SK-N-SH (cell line): ENCODE data around the gene FAM177B. TPM values are rescaled to one million over a fixed set of nuclear protein-coding genes. Genes with fewer than 3 reads are reported as not detected.

Experiments
- CTCF ChIA-PET: fragments of 300-600, 350-600 bp; formaldehyde crosslinking; extraction: SDS; loops from one replicate; lab custom pipeline; 2021; lab: Yijun Ruan, JAX
- POLR2A ChIA-PET: fragments of 350-600 bp; sonication (Branson Sonifier 250); formaldehyde crosslinking; extraction: SDS; loops from one replicate; lab custom pipeline; 2020; ENCODE audit warnings: antibody characterized with exemption, inconsistent platforms; lab: Yijun Ruan, JAX
- DNase-seq: peaks from one replicate; pipeline ENCODE4 v3.0.0; 2012
- H2AFZ ChIP-seq: fragments of 200-600 bp; sonication (generic); 2 replicates; pipeline ENCODE4 v1.8.1; 2016; ENCODE audit warnings: antibody characterized with exemption, mild to moderate bottlenecking, low read depth
- H3F3A ChIP-seq: fragments of 200-600 bp; sonication (generic); replicated peaks from 2 replicates; pipeline ENCODE3; 2016; ENCODE audit warnings: antibody characterized with exemption, mild to moderate bottlenecking; ENCODE audit not compliant: insufficient read depth
- H3K27ac ChIP-seq, 2 experiments: fragments of 200-500 bp in 1 of 2; fragments of 200-600 bp in 1 of 2; sonication (Bioruptor generic) in 1 of 2; sonication (generic), shearing (Covaris generic) in 1 of 2; 2 replicates each; pipeline versions ENCODE4 v1.5.1 to v1.6.1; 2014 to 2016; ENCODE audit warnings: low read depth in 2 of 2, inconsistent platforms in 1 of 2, low read length in 1 of 2, mild to moderate bottlenecking in 1 of 2, mixed read lengths in 1 of 2
- H3K27me3 ChIP-seq: fragments of 200-600 bp; sonication (generic), shearing (Covaris generic); 2 replicates; pipeline ENCODE4 v1.6.1; 2016; ENCODE audit warnings: mixed run types; ENCODE audit not compliant: insufficient read depth
- H3K36me3 ChIP-seq, 2 experiments: fragments of 200-500 bp in 1 of 2; fragments of 200-600 bp in 1 of 2; sonication (Bioruptor generic) in 1 of 2; sonication (generic) in 1 of 2; replicated peaks in 1 of 2; 2 replicates each; pipeline versions ENCODE3 to v1.5.1; 2014 to 2016; ENCODE audit warnings: low read length in 1 of 2, mild to moderate bottlenecking in 1 of 2; ENCODE audit not compliant: insufficient read depth in 2 of 2, control insufficient read depth in 1 of 2
- H3K4me1 ChIP-seq, 2 experiments: fragments of 200-500 bp in 1 of 2; fragments of 200-600 bp in 1 of 2; sonication (Bioruptor generic) in 1 of 2; sonication (generic), shearing (Covaris generic) in 1 of 2; 2 replicates each; pipeline versions ENCODE4 v1.5.1 to v1.6.1; 2014 to 2016; ENCODE audit warnings: low read depth in 1 of 2, low read length in 1 of 2, mixed run types in 1 of 2; ENCODE audit not compliant: insufficient read depth in 2 of 2, control insufficient read depth in 1 of 2
- H3K4me2 ChIP-seq: fragments of 200-600 bp; sonication (generic), shearing (Covaris generic); 2 replicates; pipeline ENCODE4 v1.6.1; 2017; ENCODE audit warnings: mixed run types
- H3K4me3 ChIP-seq, 2 experiments: fragments of 200-500 bp in 1 of 2; fragments of 200-600 bp in 1 of 2; sonication (Bioruptor generic) in 1 of 2; sonication (generic), shearing (Covaris generic) in 1 of 2; 2 replicates each; pipeline versions ENCODE4 v1.5.1 to v1.8.1; 2014 to 2016; ENCODE audit warnings: low read depth in 2 of 2, inconsistent platforms in 1 of 2, low read length in 1 of 2, mild to moderate bottlenecking in 1 of 2, mixed read lengths in 1 of 2, moderate library complexity in 1 of 2
- H3K79me2 ChIP-seq: fragments of 200-600 bp; sonication (generic); 2 replicates; pipeline ENCODE4 v1.8.1; 2017; ENCODE audit warnings: mild to moderate bottlenecking; ENCODE audit not compliant: insufficient read depth
- H3K9ac ChIP-seq: fragments of 200-600 bp; sonication (generic); 2 replicates; pipeline ENCODE4 v1.6.1; 2017; ENCODE audit warnings: mixed run types
- H3K9me2 ChIP-seq: fragments of 200-600 bp; sonication (generic); 2 replicates; pipeline ENCODE4 v1.6.1; 2017; ENCODE audit warnings: mixed run types
- H3K9me3 ChIP-seq: fragments of 200-600 bp; sonication (generic); 2 replicates; pipeline ENCODE4 v1.6.1; 2017; ENCODE audit warnings: mixed run types, mild to moderate bottlenecking, moderate library complexity
- H4K20me1 ChIP-seq: fragments of 200-600 bp; sonication (generic); 2 replicates; pipeline ENCODE4 v1.6.1; 2017; ENCODE audit warnings: mild to moderate bottlenecking, mixed run types; ENCODE audit not compliant: insufficient read depth
- ELF1 ChIP-seq: IDR thresholded peaks from 2 replicates; pipeline ENCODE4 v1.4.0; 2012
- EZH2phosphoT487 ChIP-seq: fragments of 200-600 bp; sonication (generic); IDR thresholded peaks from 2 replicates; pipeline ENCODE4 v1.6.1; 2017; ENCODE audit warnings: low read depth, mixed run types, mild to moderate bottlenecking, antibody characterized with exemption, moderate library complexity, borderline replicate concordance
- FOXJ3 ChIP-seq: sonication (generic); formaldehyde crosslinking; IDR thresholded peaks from 2 replicates; pipeline ENCODE4 v1.5.1; 2020; ENCODE audit warnings: mild to moderate bottlenecking, missing genetic modification reagents
- FOXM1 ChIP-seq: IDR thresholded peaks from 2 replicates; pipeline ENCODE4 v1.4.0; 2012; ENCODE audit warnings: low read depth, mild to moderate bottlenecking
- NRF1 ChIP-seq: IDR thresholded peaks from 2 replicates; pipeline ENCODE4 v1.6.1; 2012; ENCODE audit warnings: low read depth, mild to moderate bottlenecking, low read length
- RAD21 ChIP-seq: IDR thresholded peaks from 2 replicates; pipeline ENCODE4 v1.6.1; 2012; ENCODE audit warnings: mild to moderate bottlenecking, low read length
- RCOR1 ChIP-seq: fragments of 150-350 bp; IDR thresholded peaks from 2 replicates; pipeline ENCODE4 v1.6.1; 2017; ENCODE audit warnings: antibody characterized with exemption, low read length
- RFX5 ChIP-seq: IDR thresholded peaks from 2 replicates; pipeline ENCODE4 v1.6.1; 2012; ENCODE audit warnings: mild to moderate bottlenecking, improper control_type of control experiment, low read length
- RXRA ChIP-seq: IDR thresholded peaks from 2 replicates; pipeline ENCODE4 v1.4.0; 2012; ENCODE audit warnings: low read depth, mild to moderate bottlenecking, borderline replicate concordance
- SIN3A ChIP-seq: IDR thresholded peaks from 2 replicates; pipeline ENCODE4 v1.6.1; 2012; ENCODE audit warnings: low read depth, mild to moderate bottlenecking, low read length, moderate library complexity, borderline replicate concordance
- TAF1 ChIP-seq: IDR thresholded peaks from 2 replicates; pipeline ENCODE4 v1.6.1; 2012; ENCODE audit warnings: low read depth, mild to moderate bottlenecking, low read length, moderate library complexity, borderline replicate concordance
- TEAD4 ChIP-seq: IDR thresholded peaks from 2 replicates; pipeline ENCODE4 v1.4.0; 2012; ENCODE audit warnings: mild to moderate bottlenecking, borderline replicate concordance; ENCODE audit not compliant: insufficient read depth
- YY1 ChIP-seq: IDR thresholded peaks from 2 replicates; pipeline ENCODE4 v1.4.0; 2012; ENCODE audit warnings: low read depth, mild to moderate bottlenecking
- WGBS: methylation state at CpG from one replicate; pipeline ENCODE4 v1.1.6; 2017; ENCODE audit warnings: low lambda C conversion rate; 5-methylcytosine and 5-hydroxymethylcytosine counted together
- polyA plus RNA-seq, 3 experiments: library from polyadenylated mRNA; depleted of rRNA; stranded (reverse); fragments of >200 nt; gene quantifications; 2 replicates each; pipeline ENCODE4 v1.2.3, GENCODE V29; 2012
- TF ChIP-seq, protein P1 (sequence below): IDR thresholded peaks from 2 replicates; pipeline ENCODE4 v1.4.0; 2012; ENCODE audit warnings: low read depth, borderline replicate concordance
- TF ChIP-seq, protein P2 (sequence below): fragments of 200-600 bp; sonication (generic); IDR thresholded peaks from 2 replicates; pipeline ENCODE4 v1.6.1; 2017; ENCODE audit warnings: antibody characterized with exemption, mild to moderate bottlenecking, moderate library complexity
- TF ChIP-seq, protein P3 (sequence below): fragments of 150-350 bp; IDR thresholded peaks from 2 replicates; pipeline ENCODE4 v1.6.1; 2017; ENCODE audit warnings: antibody characterized with exemption, low read length, low read depth, borderline replicate concordance

Gene FAM177B
- polyA plus RNA-seq, 1 of the 3 experiments (the other 2 are of a cell fraction) = not detected

- CTCF ChIA-PET = interaction anchor here (1.2 kb wide), 1 partner anchor 350 kb away, joined by 4 read pairs; no protein-coding TSS in a partner anchor
- Histone ChIP-seq H3K9me3 (no peaks in the 10 kb centered on the region), H3K36me3 (peaks cover 80 to 94% of the 10 kb centered on the region in 2 experiments), H3K4me2 (no peak overlapping the region), H4K20me1 (no peaks in the 10 kb centered on the region), H3K4me3 (no peak overlapping the region), H3K27me3 (no peaks in the 10 kb centered on the region)
- TF ChIP-seq FOXM1 (no peak), NRF1 (no peak), ELF1 (no peak), RXRA (no peak), RFX5 (no peak), TAF1 (no peak), RCOR1 (no peak)
- TF ChIP-seq, protein P1, sequence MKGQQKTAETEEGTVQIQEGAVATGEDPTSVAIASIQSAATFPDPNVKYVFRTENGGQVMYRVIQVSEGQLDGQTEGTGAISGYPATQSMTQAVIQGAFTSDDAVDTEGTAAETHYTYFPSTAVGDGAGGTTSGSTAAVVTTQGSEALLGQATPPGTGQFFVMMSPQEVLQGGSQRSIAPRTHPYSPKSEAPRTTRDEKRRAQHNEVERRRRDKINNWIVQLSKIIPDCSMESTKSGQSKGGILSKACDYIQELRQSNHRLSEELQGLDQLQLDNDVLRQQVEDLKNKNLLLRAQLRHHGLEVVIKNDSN = no peak
- TF ChIP-seq, protein P2, sequence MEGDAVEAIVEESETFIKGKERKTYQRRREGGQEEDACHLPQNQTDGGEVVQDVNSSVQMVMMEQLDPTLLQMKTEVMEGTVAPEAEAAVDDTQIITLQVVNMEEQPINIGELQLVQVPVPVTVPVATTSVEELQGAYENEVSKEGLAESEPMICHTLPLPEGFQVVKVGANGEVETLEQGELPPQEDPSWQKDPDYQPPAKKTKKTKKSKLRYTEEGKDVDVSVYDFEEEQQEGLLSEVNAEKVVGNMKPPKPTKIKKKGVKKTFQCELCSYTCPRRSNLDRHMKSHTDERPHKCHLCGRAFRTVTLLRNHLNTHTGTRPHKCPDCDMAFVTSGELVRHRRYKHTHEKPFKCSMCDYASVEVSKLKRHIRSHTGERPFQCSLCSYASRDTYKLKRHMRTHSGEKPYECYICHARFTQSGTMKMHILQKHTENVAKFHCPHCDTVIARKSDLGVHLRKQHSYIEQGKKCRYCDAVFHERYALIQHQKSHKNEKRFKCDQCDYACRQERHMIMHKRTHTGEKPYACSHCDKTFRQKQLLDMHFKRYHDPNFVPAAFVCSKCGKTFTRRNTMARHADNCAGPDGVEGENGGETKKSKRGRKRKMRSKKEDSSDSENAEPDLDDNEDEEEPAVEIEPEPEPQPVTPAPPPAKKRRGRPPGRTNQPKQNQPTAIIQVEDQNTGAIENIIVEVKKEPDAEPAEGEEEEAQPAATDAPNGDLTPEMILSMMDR = no peak
- TF ChIP-seq, protein P3, sequence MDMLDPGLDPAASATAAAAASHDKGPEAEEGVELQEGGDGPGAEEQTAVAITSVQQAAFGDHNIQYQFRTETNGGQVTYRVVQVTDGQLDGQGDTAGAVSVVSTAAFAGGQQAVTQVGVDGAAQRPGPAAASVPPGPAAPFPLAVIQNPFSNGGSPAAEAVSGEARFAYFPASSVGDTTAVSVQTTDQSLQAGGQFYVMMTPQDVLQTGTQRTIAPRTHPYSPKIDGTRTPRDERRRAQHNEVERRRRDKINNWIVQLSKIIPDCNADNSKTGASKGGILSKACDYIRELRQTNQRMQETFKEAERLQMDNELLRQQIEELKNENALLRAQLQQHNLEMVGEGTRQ = no peak
- TF ChIP-seq, all 33 proteins: peak for 0
- H2AFZ ChIP-seq = no peak overlapping the region
- POLR2A ChIA-PET = no interaction called here
- no peak overlapping the region for H3K9ac ChIP-seq
- no peaks in the 10 kb centered on the region for H3K9me2 ChIP-seq
- no peak for DNase-seq
- WGBS = 94% methylated on average over 1 of the region's 1 CpG
- H3F3A ChIP-seq = no peaks in the 10 kb centered on the region
- H3K79me2 ChIP-seq = no peaks in the 10 kb centered on the region
- H3K27ac ChIP-seq = no peak overlapping the region
- no peaks in the 10 kb centered on the region for H3K4me1 ChIP-seq
Measured at GRCh38 chr1:222730866-222731265, 6.1 kb upstream of the FAM177B start.

DNA sequence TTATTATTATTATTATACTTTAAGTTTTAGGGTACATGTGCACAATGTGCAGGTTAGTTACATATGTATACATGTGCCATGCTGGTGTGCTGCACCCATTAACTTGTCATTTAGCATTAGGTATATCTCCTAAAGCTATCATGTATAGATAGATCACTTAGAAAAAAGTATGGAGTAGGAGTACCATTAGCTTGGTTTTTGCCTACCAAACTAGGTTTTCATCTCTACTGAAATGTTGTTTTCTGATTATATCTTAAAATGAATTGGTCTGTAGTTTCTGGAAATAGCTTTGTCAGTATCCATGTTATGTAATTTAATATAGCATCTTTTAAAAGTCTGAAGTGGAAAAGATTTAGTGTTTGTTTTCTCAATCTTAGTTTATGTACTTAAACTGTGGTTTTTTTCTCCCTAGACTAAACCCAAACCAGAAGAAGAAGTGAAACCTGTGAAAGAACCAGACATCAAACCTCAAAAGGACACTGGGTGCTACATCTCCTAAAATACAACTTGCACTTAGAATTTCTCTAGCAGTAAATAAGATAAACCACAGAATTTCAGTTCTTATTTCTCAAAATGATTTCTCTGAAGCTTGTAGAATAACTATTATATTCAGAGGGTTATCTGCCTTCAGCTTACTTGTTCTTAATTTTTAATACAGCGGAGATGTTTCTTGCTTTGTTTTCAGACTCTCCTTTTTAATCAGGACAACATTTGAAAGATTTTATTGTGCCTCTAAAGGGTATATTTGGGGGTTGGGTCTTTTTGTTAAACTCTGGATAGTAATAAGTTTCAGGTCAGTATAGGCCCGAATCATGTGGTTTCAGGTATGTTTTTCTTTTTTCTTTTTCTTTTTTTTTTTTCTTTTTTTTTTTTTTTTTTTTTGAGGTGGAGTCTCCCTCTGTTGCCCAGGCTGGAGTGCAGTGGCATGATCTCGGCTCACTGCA lies 4.5 kb upstream of the FAM177B start:
- no peak overlapping the region for H3K27ac ChIP-seq
- H4K20me1 ChIP-seq = no peaks in the 10 kb centered on the region
- peaks cover 70 to 90% of the 10 kb centered on the region in 2 experiments for H3K36me3 ChIP-seq
- H3K79me2 ChIP-seq = no peaks in the 10 kb centered on the region
- DNase-seq = no peak
- H2AFZ ChIP-seq = no peak overlapping the region
- H3K9me2 ChIP-seq = no peaks in the 10 kb centered on the region
- H3K9ac ChIP-seq = no peak overlapping the region
- WGBS = 98% methylated on average over 3 of the region's 3 CpGs
- H3K27me3 ChIP-seq = no peaks in the 10 kb centered on the region
- H3K9me3 ChIP-seq = no peaks in the 10 kb centered on the region
- no peaks in the 10 kb centered on the region for H3K4me1 ChIP-seq
- no peak overlapping the region for H3K4me3 ChIP-seq
- no peaks in the 10 kb centered on the region for H3F3A ChIP-seq
- no peak overlapping the region for H3K4me2 ChIP-seq
- CTCF ChIA-PET = interaction anchor here (0.5 to 1.6 kb wide), 8 partner anchors 10 to 392 kb away, joined by 3 to 5 read pairs (median 4); no protein-coding TSS in a partner anchor
- POLR2A ChIA-PET = interaction anchor here (0.6 kb wide), 1 partner anchor 19 kb away, joined by 4 read pairs; no protein-coding TSS in a partner anchor
- TF ChIP-seq SIN3A (no peak), YY1 (no peak), ELF1 (no peak), RXRA (no peak), FOXJ3 (no peak), EZH2phosphoT487 (no peak), TEAD4 (no peak), RAD21 (no peak)
- TF ChIP-seq, protein P2 = no peak
